Measurements from ENCODE around the gene HMCES. TPM values are rescaled to one million over a fixed set of nuclear protein-coding genes. Genes with fewer than 3 reads are reported as not detected.
"Not testable (repeated sequence)": the region's sequence is repeated elsewhere in the genome, so short reads cannot be mapped to it uniquely, and the experiment has no call there.

The HMCES gene
- total RNA-seq, 1 donor from 2014 or later: 17.0 TPM

- not testable (repeated sequence) for DNase-seq
These were observed 70.5 kb downstream of the HMCES start for GRCh38 chr3:129349169-129349568.

DNA sequence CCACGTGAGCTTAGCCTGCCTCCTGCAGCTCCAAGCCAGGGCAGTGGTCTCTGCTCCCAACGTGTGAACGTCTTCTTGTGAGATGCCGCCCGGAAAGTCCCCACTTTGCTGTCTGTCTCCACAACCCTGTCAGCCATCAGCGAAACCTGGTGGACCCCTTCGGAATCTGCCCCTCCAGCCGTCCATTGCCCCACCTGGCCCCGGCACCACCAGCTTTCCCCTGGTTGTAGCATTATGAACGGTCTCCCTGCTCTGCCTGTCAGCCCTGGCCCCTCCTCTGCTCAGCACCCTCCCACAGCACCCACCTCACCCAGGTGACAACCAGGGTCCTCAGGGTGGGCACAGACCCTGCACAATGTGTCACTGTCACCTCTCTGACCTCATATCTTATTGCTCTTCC, 71.1 kb downstream of the HMCES start:
- DNase-seq: no peak

DNA sequence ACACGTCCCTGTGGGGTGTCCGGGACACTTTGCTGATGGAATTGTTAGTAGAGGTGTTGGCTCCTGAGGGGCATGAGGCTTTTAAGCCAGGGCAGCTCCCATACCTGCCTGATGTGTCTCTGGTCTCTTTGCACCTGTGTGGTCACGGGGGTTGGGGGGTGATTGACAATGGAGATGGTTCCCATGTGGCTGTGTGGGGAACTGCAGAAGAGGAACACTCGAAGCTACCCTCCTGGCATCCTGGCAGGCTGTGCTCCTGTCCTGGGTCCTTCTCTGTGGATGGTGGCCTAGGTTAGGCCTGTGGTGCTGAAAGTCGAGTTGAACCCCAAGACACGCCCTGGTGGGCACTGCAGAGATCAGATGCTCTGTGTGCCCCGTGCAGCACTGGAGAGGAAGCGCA, 73.4 kb downstream of the HMCES start:
- DNase-seq: no peak

- no peak for DNase-seq
These were observed 74.2 kb downstream of the HMCES start for GRCh38 chr3:129352650-129353588.

- no peak for DNase-seq
These were observed 74.9 kb downstream of the HMCES start for GRCh38 chr3:129353589-129353941.

Small RNA genes within 50 kb of the gene (small RNA-seq; reads per million reads assigned to genes)
- not detected for gene MIR6826

Other genes with a start within 250 kb of the HMCES start
- gene GP9, start 218.1 kb upstream of the HMCES start, total RNA-seq: not detected
- 3.3 TPM for gene RAB43, start 157.1 kb upstream of the HMCES start, total RNA-seq
- 16.8 TPM for gene ISY1, start 117.8 kb upstream of the HMCES start, total RNA-seq
- 169 TPM for gene CNBP, start 95.0 kb upstream of the HMCES start, total RNA-seq
- gene COPG1, start 29.3 kb upstream of the HMCES start, total RNA-seq: 117 TPM
- gene EFCAB12, start 149.8 kb downstream of the HMCES start, total RNA-seq: 0.16 TPM
- 29.0 TPM for gene MBD4, start 161.1 kb downstream of the HMCES start, total RNA-seq
- 23.7 TPM for gene IFT122, start 161.4 kb downstream of the HMCES start, total RNA-seq
- gene RHO, start 249.8 kb downstream of the HMCES start, total RNA-seq: not detected

Data from occipital lobe (tissue), 3 donors.